DOHH2 (cell line): ENCODE data around the gene PCDH17.

ENCODE experiments used
- CTCF ChIP-seq: fragments of 200-600 bp; sonication (generic); IDR thresholded peaks from one replicate; pipeline ENCODE4 v1.5.1; 2014; ENCODE audit warnings: antibody characterized with exemption, mild to moderate bottlenecking, low read depth, low read length; ENCODE audit not compliant: poor library complexity, severe bottlenecking
- EZH2phosphoT487 ChIP-seq: fragments of 200-600 bp; sonication (generic); IDR thresholded peaks from 2 replicates; pipeline ENCODE4 v1.6.1; 2017; ENCODE audit warnings: borderline replicate concordance, mild to moderate bottlenecking, antibody characterized with exemption, low read length, moderate library complexity, mixed read lengths

GRCh38 chr13:57595775-57596174, 35.8 kb upstream of the PCDH17 start:
- no peak for TF ChIP-seq EZH2phosphoT487
- TF ChIP-seq CTCF: no peak
